Uterus (tissue), 4 donors: ENCODE measurements around the gene SYS1. TPM values are rescaled to one million over a fixed set of nuclear protein-coding genes. Genes with fewer than 3 reads are reported as not detected.

ENCODE experiments used
- DNase-seq, 2 donors: peaks; one replicate each; pipeline ENCODE4 v3.0.0-alpha.2; 2019 to 2020
- H3K27ac ChIP-seq, 2 donors: fragments of 200-600 bp; sonication (generic); 1 replicate in 1 of 2; 2 replicates in 1 of 2; pipeline ENCODE4 v1.5.1; 2016 to 2018
- H3K27me3 ChIP-seq, 2 donors: fragments of 200-600 bp; sonication (generic); one replicate each; pipeline ENCODE4 v1.5.1; 2018 to 2019; ENCODE audit warnings: control low read depth in 1 of 2
- H3K36me3 ChIP-seq, 2 donors: fragments of 200-600 bp; sonication (generic); one replicate each; pipeline ENCODE4 v1.5.1; 2019; ENCODE audit warnings: control low read depth in 1 of 2
- H3K4me1 ChIP-seq, 2 donors: fragments of 200-600 bp; sonication (generic); one replicate each; pipeline ENCODE4 v1.5.1; 2018 to 2019; ENCODE audit warnings: control low read depth in 1 of 2
- H3K4me3 ChIP-seq, 2 donors: fragments of 200-600 bp; sonication (generic); 1 replicate in 1 of 2; 2 replicates in 1 of 2; pipeline ENCODE4 v1.5.1; 2018 to 2019; ENCODE audit warnings: mild to moderate bottlenecking in 1 of 2
- H3K9me3 ChIP-seq, 2 donors: fragments of 200-600 bp; sonication (generic); one replicate each; pipeline ENCODE4 v1.5.1; 2019; ENCODE audit warnings: control low read depth in 1 of 2
- CTCF ChIP-seq, 4 experiments: fragments of 200-600 bp in 2 of 4; fragments of 450-650 bp in 2 of 4; sonication (generic) in 2 of 4; IDR thresholded peaks; one replicate each; pipeline ENCODE4 v1.5.1; 2016 to 2019; ENCODE audit warnings: antibody characterized with exemption in 4 of 4, mild to moderate bottlenecking in 2 of 4, moderate library complexity in 1 of 4
- POLR2A ChIP-seq, 2 donors: fragments of 450-650 bp; IDR thresholded peaks; one replicate each; pipeline ENCODE4 v1.6.1; 2016; ENCODE audit warnings: antibody characterized with exemption in 2 of 2, mild to moderate bottlenecking in 1 of 2, moderate library complexity in 1 of 2
- intact Hi-C: fragments of 100-400 bp; cut with DNase I; formaldehyde crosslinking; loops from one replicate; pipeline ENCODE4 v1.15.1; 2023; ENCODE audit warnings: low total_unique reads
- total RNA-seq, 4 donors: library from RNA; depleted of rRNA in 3 of 4; stranded (reverse); fragments of >200 nt in 3 of 4; gene quantifications; one replicate each; pipeline versions ENCODE4 v1.1.0 to v1.2.4, GENCODE V29; 2014 to 2023
- donor health status: DM: yes; HTN: yes; CAD: no.

The SYS1 gene
- total RNA-seq, 4 donors from 2014 or later, result 19.0 to 35.6 (median 25.0) TPM

GRCh38 chr20:45340236-45340847, 22.6 kb upstream of the SYS1 start:
- H3K36me3 ChIP-seq, result no peaks in the 10 kb centered on the region
- peaks cover 14 to 29% of the 10 kb centered on the region in 2 donors for H3K4me1 ChIP-seq
- H3K27me3 ChIP-seq, result no peaks in the 10 kb centered on the region
- H3K27ac ChIP-seq, result peak overlapping the region; percentile 91 to 97
- H3K9me3 ChIP-seq, result no peaks in the 10 kb centered on the region
- H3K4me3 ChIP-seq, result no peak overlapping the region
- intact Hi-C loops, result no loop called here
- DNase-seq, result no peak
- TF ChIP-seq POLR2A (IDR thresholded peaks at IDR 0.05), result no peak
- no peak for TF ChIP-seq CTCF (IDR thresholded peaks at IDR 0.05)

- no peaks in the 10 kb centered on the region for H3K36me3 ChIP-seq
- H3K27me3 ChIP-seq, result no peaks in the 10 kb centered on the region
- H3K27ac ChIP-seq, result peak overlapping the region; percentile 91 to 97
- peaks cover 14 to 33% of the 10 kb centered on the region in 2 donors for H3K4me1 ChIP-seq
- H3K9me3 ChIP-seq, result no peaks in the 10 kb centered on the region
- H3K4me3 ChIP-seq, result no peak overlapping the region
- intact Hi-C loops, result no loop called here
- DNase-seq, result no peak
- TF ChIP-seq POLR2A (IDR thresholded peaks at IDR 0.05) (no peak), CTCF (IDR thresholded peaks at IDR 0.05) (no peak)
These were observed 22.0 kb upstream of the SYS1 start for GRCh38 chr20:45340951-45341350.

GRCh38 chr20:45341579-45341938, 21.4 kb upstream of the SYS1 start:
- TF ChIP-seq CTCF (IDR thresholded peaks at IDR 0.05) (no peak), POLR2A (IDR thresholded peaks at IDR 0.05) (no peak)
- peak overlapping the region in 1 of 2 donors; percentile 11 for H3K4me3 ChIP-seq
- H3K9me3 ChIP-seq, result no peaks in the 10 kb centered on the region
- peaks cover 14 to 33% of the 10 kb centered on the region in 2 donors for H3K4me1 ChIP-seq
- no peaks in the 10 kb centered on the region for H3K27me3 ChIP-seq
- no peaks in the 10 kb centered on the region for H3K36me3 ChIP-seq
- no peak for DNase-seq
- intact Hi-C loops, result no loop called here
- H3K27ac ChIP-seq, result peak overlapping the region; percentile 91 to 97

GRCh38 chr20:45341939-45342854, 20.8 kb upstream of the SYS1 start:
- DNase-seq, result peak; percentile 53 to 64

More at GRCh38 chr20:45341939-45342854, 20.8 kb upstream of the SYS1 start:
- Histone ChIP-seq H3K27ac (peak overlapping the region; percentile 91 to 97), H3K36me3 (no peaks in the 10 kb centered on the region), H3K4me3 (peak overlapping the region in 1 of 2 donors; percentile 11), H3K27me3 (no peaks in the 10 kb centered on the region), H3K4me1 (peaks cover 14 to 33% of the 10 kb centered on the region in 2 donors), H3K9me3 (no peaks in the 10 kb centered on the region)
- TF ChIP-seq CTCF (IDR thresholded peaks at IDR 0.05), result no peak
- TF ChIP-seq POLR2A (IDR thresholded peaks at IDR 0.05), result peak in 1 of 2 donors; percentile 60
- intact Hi-C loops, result no loop called here
